ENCODE results near the gene C16orf87. TPM values are rescaled to one million over a fixed set of nuclear protein-coding genes. Genes with fewer than 3 reads are reported as not detected.
A peak's percentile ranks its signal among the peaks of the same experiment; 100 is the strongest.

C16orf87 gene
- total RNA-seq, 1 donor from 2014 or later = 40.8 TPM

DNA sequence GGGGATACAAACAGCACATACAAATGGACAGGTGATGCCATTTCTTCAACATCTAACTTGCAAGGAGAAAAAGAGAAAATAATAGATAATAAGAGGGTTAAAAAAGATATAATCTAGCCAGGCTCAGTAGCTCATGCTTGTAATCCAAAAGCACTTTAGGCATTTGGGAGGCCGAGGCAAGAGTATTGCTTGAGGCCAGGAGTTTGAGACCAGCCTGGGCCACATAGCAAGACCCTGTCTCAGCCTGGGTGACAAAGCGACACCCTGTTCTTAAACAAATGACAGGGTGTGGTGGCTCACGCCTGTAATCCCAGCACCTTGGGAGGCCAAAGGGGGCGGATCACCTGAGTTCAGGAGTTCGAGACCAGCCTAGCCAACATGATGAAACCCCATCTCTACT is 19.3 kb downstream of the C16orf87 start:
- no peak for DNase-seq (ENCODE audit: low spot score)
- intact Hi-C loops (cut with micrococcal nuclease) = loop anchor here (2.0 to 5.0 kb wide), 2 partner anchors 21 to 1421 kb away; no protein-coding TSS in a partner anchor
- H3K36me3 Mint-ChIP-seq (ENCODE audit: low read depth) = peaks cover 52% of the 10 kb centered on the region
- peaks cover 19% of the 10 kb centered on the region for H3K9me3 Mint-ChIP-seq
- no peak overlapping the region for H3K27ac Mint-ChIP-seq
- peaks cover 48% of the 10 kb centered on the region for H3K4me1 Mint-ChIP-seq (ENCODE audit: low read depth)
- no peaks in the 10 kb centered on the region for H3K27me3 Mint-ChIP-seq (ENCODE audit: insufficient read depth)
- no peak overlapping the region for H3K4me3 Mint-ChIP-seq

DNA sequence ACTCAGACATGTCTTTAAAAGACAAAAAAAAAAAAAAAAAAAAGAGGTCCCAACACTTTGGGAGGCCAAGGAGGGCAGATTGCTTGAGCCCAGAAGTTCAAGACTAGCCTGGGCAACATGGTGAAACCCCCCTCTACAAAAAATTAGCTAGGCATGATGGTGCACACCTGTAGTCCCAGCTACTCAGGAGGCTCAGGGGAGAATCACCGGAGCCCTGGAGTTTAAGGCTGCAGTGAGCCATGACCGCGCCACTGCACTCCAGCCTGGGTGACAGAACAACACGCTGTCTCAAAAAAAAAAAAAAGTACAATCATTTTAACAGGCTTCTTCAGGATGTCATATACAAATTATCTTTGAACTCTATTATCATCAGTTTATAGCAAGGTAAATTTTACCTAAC is 22.0 kb downstream of the C16orf87 start:
- Mint-ChIP-seq H3K27ac (no peak overlapping the region), H3K9me3 (peaks cover 10% of the 10 kb centered on the region), H3K4me1 (ENCODE audit: low read depth) (peaks cover 24% of the 10 kb centered on the region), H3K36me3 (ENCODE audit: low read depth) (peaks cover 41% of the 10 kb centered on the region), H3K4me3 (no peak overlapping the region), H3K27me3 (ENCODE audit: insufficient read depth) (no peaks in the 10 kb centered on the region)
- intact Hi-C loops (cut with micrococcal nuclease) = no loop called here
- no peak for DNase-seq (ENCODE audit: low spot score)

DNA sequence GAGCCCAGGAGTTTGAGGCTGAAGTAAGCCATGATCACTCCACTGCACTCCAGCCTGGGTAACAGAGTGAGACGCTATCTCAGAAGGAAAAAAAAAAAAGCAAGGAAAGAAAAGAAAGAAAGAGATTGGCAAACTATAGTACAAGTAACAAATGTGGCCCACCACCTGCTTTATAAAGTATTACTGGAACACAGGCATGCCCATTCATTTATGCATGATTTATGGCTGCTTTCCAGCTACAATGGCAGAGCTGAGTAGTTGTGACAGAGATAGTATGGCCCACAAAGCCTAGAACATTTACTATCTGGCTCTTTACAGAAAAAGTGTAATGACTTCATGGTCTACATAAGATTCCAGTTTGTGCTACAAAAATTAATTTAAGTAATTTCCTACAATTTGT is 23.6 kb downstream of the C16orf87 start:
- Mint-ChIP-seq H3K4me1 (ENCODE audit: low read depth) (peaks cover 18% of the 10 kb centered on the region), H3K27me3 (ENCODE audit: insufficient read depth) (no peaks in the 10 kb centered on the region), H3K9me3 (no peaks in the 10 kb centered on the region), H3K4me3 (no peak overlapping the region), H3K27ac (no peak overlapping the region), H3K36me3 (ENCODE audit: low read depth) (peaks cover 36% of the 10 kb centered on the region)
- intact Hi-C loops (cut with micrococcal nuclease) = no loop called here
- no peak for DNase-seq (ENCODE audit: low spot score)

DNA sequence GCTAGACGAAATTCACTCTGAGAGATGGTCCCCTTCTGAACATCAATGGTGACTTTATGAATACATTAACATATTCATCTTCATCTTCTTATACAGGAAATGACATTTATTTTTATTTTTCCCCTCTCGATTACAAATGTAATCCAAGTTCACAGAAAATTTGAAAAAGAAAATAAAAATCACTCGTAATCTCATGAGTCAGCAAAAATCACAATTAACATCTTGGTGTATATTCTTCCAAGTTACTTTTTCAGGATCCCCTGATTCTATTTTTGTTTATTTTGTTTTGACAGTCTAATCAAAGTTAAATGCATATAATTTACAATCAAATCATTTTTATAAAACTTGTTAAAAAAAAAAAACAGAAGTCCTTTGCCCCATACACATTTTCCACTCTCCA is 27.6 kb downstream of the C16orf87 start:
- H3K36me3 Mint-ChIP-seq (ENCODE audit: low read depth) = peaks cover 37% of the 10 kb centered on the region
- no peak overlapping the region for H3K4me3 Mint-ChIP-seq
- H3K27ac Mint-ChIP-seq = peak overlapping the region; percentile 62
- H3K9me3 Mint-ChIP-seq = no peaks in the 10 kb centered on the region
- H3K27me3 Mint-ChIP-seq (ENCODE audit: insufficient read depth) = no peaks in the 10 kb centered on the region
- no peak for DNase-seq (ENCODE audit: low spot score)
- intact Hi-C loops (cut with micrococcal nuclease) = loop anchor here (5.0 kb wide), 1 partner anchor 131 kb away; no protein-coding TSS in a partner anchor
- peaks cover 22% of the 10 kb centered on the region for H3K4me1 Mint-ChIP-seq (ENCODE audit: low read depth)

DNA sequence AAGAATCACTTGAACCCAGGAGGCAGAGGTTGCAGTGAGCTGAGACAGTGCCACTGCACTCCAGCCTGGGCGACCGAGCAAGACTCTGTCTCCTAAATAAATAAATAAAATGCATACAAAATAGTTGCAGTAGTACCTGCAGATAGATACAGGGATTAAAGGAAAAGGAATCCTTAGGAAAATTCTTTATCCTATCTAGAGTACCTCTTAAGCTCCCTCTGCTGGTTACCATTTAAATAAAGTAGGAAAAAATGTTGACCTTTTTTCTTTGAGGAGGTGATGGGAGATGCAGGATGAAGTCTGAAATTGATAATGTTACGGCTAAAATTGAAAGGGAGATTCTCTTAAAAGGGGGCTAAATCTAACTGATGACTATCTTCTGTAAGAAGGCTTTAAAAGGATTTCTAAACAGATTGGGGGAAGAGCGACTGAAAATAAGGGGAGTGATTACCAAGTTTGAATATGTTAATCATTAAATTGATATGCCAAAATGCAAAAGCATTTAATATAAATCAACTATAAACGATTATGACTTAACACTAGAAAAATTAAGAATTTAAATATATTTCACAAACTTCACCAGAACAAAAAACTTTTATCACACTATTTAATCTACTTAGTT is 29.4 kb downstream of the C16orf87 start:
- peaks cover 35% of the 10 kb centered on the region for H3K36me3 Mint-ChIP-seq (ENCODE audit: low read depth)
- peaks cover 4% of the 10 kb centered on the region for H3K9me3 Mint-ChIP-seq
- intact Hi-C loops (cut with micrococcal nuclease) = loop anchor here (5.0 kb wide), 1 partner anchor 129 kb away; no protein-coding TSS in a partner anchor
- H3K4me3 Mint-ChIP-seq = no peak overlapping the region
- peak overlapping the region; percentile 62 for H3K27ac Mint-ChIP-seq
- H3K27me3 Mint-ChIP-seq (ENCODE audit: insufficient read depth) = no peaks in the 10 kb centered on the region
- no peak for DNase-seq (ENCODE audit: low spot score)
- peaks cover 17% of the 10 kb centered on the region for H3K4me1 Mint-ChIP-seq (ENCODE audit: low read depth)

DNA sequence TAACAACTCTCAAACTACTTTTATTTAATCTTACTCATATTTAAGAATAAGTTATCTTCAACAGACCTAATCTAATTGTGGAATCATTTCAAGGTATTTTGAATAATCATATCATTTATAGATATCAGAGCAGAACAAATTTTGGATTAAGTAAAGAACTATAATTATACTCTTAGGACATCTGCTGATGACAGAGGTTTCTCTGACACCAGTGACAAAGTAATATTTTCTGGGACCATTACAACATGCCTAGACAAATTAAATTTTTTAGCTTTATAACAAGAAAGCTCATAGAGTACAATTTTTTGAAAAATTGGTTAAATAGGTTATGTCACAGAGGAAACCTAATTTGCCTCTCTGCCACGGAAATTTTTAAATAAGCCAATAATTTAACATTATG is 30.5 kb downstream of the C16orf87 start:
- intact Hi-C loops (cut with micrococcal nuclease) = loop anchor here (5.0 kb wide), 1 partner anchor 128 kb away; no protein-coding TSS in a partner anchor
- Mint-ChIP-seq H3K4me3 (no peak overlapping the region), H3K9me3 (peaks cover 6% of the 10 kb centered on the region), H3K27me3 (ENCODE audit: insufficient read depth) (no peaks in the 10 kb centered on the region), H3K4me1 (ENCODE audit: low read depth) (peaks cover 17% of the 10 kb centered on the region), H3K36me3 (ENCODE audit: low read depth) (peaks cover 38% of the 10 kb centered on the region), H3K27ac (no peak overlapping the region)
- no peak for DNase-seq (ENCODE audit: low spot score)

DNA sequence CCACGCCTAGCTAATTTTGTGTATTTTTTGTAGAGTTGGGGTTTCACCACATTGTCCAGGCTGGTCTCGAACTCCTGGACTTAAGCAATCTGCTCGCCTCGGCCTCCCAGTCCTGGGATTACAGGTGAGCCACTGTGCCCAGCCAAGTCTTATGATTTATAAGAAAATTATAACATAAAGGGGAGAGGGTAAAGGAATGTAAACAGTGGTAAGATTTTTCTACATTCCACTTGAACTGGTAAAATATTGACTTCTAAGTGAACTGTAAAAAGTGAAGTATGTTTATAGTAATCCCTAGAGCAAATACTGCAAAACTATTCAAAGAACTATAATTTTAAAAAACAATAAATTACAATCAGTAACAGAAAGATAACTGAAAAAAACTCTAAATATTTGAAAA is 33.5 kb downstream of the C16orf87 start:
- Mint-ChIP-seq H3K27ac (no peak overlapping the region), H3K9me3 (peaks cover 25% of the 10 kb centered on the region), H3K36me3 (ENCODE audit: low read depth) (peaks cover 36% of the 10 kb centered on the region), H3K4me1 (ENCODE audit: low read depth) (peaks cover 5% of the 10 kb centered on the region), H3K27me3 (ENCODE audit: insufficient read depth) (no peaks in the 10 kb centered on the region), H3K4me3 (no peak overlapping the region)
- intact Hi-C loops (cut with micrococcal nuclease) = loop anchor here (10.0 kb wide), 1 partner anchor 667 kb away; the partner anchor contains the start of genes ITFG1 and PHKB
- DNase-seq (ENCODE audit: low spot score) = no peak

DNA sequence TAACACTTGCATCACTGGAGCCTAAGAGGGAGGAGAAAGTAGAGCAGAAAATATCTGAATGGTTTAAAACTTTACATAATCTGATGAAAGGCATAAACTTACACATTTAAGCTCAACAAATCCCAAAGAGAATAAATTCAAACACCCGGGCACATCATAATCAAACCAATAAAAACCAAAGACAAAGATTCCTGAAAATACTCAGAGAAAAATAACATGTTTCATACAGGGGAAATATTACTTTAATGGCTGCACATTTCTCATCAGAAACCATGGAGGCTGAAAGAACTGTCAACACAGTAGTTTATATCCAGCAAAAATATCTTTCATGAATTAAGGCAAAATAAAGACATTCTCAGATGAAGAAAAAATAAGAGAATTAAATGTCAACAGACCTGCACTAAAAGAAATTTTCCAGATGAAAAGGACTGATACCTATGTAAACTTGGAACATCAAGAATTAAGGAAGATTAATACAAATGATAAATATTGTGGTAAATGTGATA is 34.2 kb downstream of the C16orf87 start:
- no peaks in the 10 kb centered on the region for H3K27me3 Mint-ChIP-seq (ENCODE audit: insufficient read depth)
- no peak overlapping the region for H3K4me3 Mint-ChIP-seq
- peaks cover 38% of the 10 kb centered on the region for H3K36me3 Mint-ChIP-seq (ENCODE audit: low read depth)
- peaks cover 5% of the 10 kb centered on the region for H3K4me1 Mint-ChIP-seq (ENCODE audit: low read depth)
- no peak for DNase-seq (ENCODE audit: low spot score)
- intact Hi-C loops (cut with micrococcal nuclease) = loop anchor here (10.0 kb wide), 1 partner anchor 668 kb away; the partner anchor contains the start of genes ITFG1 and PHKB
- no peak overlapping the region for H3K27ac Mint-ChIP-seq
- peaks cover 25% of the 10 kb centered on the region for H3K9me3 Mint-ChIP-seq

DNA sequence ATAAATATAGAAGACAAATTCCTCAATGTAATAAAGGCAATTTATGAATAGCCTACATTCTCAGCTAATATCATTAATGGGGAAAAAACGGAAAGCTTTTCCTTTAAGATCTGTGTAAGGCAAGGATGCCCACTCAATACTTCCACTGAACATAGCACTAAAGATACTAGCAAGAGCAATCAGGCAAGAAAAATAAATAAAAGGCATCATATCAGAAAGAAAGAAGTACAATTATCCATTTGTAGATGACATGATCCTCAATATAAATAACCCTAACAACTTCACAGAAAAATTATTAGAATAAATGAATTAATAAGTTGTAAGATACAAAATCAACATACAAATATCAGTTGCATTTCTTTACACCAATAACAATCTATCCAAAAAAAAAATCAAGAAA is 37.1 kb downstream of the C16orf87 start:
- DNase-seq (ENCODE audit: low spot score) = no peak
- H3K27me3 Mint-ChIP-seq (ENCODE audit: insufficient read depth) = no peaks in the 10 kb centered on the region
- no peak overlapping the region for H3K27ac Mint-ChIP-seq
- H3K36me3 Mint-ChIP-seq (ENCODE audit: low read depth) = peaks cover 33% of the 10 kb centered on the region
- intact Hi-C loops (cut with micrococcal nuclease) = loop anchor here (10.0 kb wide), 1 partner anchor 671 kb away; the partner anchor contains the start of genes ITFG1 and PHKB
- no peak overlapping the region for H3K4me3 Mint-ChIP-seq
- H3K9me3 Mint-ChIP-seq = peaks cover 25% of the 10 kb centered on the region
- peaks cover 14% of the 10 kb centered on the region for H3K4me1 Mint-ChIP-seq (ENCODE audit: low read depth)

DNA sequence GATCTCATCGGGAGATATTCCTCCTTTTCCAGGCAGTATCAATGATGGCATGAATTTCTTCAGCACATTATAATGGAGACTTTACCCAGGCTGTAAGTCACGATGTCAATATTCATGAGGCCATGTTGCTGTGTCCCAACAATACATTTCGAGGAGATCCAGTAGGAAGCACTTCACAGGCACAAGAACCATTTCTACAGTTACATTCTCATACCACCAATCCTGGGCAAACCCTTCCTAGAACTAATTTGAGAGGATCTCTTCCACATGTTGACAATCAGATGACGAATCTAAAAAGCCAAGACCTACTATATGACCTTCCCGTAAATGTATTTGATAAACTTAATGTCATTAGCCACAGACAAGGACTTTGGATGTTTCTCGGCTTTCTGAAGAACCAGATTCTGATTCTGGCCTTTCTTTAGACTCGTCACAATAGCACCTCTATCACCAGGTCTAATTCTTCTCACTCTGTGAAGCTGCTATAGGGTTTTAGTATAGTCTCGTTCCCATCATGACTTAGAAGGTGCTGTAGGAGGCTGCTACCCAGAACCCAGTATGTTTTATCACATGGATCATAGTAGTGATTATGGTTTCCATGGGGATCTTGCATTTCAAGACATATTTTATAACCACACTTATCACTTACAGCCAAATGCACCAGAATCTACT is 40.2 kb downstream of the C16orf87 start:
- Mint-ChIP-seq H3K27ac (peak overlapping the region; percentile 59), H3K9me3 (peaks cover 29% of the 10 kb centered on the region), H3K36me3 (ENCODE audit: low read depth) (peaks cover 23% of the 10 kb centered on the region), H3K4me1 (ENCODE audit: low read depth) (peaks cover 19% of the 10 kb centered on the region), H3K27me3 (ENCODE audit: insufficient read depth) (peaks cover 4% of the 10 kb centered on the region), H3K4me3 (peak overlapping the region; percentile 61)
- no peak for DNase-seq (ENCODE audit: low spot score)
- intact Hi-C loops (cut with micrococcal nuclease) = loop anchor here (1.0 to 10.0 kb wide), 3 partner anchors 22 to 674 kb away; partner anchors contain the start of genes ITFG1, ORC6, PHKB and VPS35

DNA sequence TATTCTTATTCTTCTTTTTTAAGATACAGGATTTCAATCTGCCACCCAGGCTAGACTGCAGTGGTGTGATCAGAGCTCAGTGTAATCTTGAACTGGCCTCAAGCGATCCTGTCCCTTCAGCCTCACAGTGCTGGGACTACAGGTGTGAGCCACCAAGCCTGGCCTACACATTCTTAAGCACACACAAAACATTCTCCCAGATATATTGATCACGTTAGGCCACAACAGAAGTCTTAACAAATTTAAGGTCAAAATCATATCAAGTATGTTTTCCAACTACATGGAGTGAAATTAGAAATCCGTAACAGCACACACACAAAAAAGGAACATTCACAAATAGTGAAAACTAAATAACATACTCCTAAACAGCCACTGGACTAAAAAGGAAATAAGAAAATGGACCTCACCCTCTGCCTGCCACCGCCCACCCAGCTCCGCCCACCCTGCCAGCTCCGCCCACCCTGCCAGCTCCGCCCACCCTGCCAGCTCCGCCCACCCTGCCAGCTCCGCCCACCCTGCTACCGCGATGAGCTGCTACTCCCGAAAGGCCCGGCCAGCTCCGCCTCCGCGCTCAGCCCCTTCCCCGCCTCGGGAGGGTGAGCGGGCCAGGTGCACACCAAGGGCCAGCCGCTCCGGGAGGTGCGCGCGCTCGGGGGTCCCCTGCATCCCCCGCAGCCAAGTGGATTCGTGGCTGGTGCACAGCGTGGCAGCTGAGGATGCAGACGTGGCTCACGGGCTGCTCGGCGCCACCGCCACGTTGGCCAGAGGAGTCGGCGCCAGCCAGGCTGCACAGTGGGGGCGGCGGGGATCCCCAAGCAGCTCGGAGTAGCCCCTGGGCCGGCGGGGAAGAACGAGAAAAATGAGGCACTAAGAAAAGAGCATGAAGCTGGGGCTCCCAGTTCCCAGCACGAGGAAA is 41.2 kb downstream of the C16orf87 start:
- intact Hi-C loops (cut with micrococcal nuclease) = loop anchor here (1.0 to 10.0 kb wide), 5 partner anchors 23 to 675 kb away; partner anchors contain the start of genes C16orf87, GPT2, ITFG1 and ORC6
- H3K36me3 Mint-ChIP-seq (ENCODE audit: low read depth) = peaks cover 14% of the 10 kb centered on the region
- H3K9me3 Mint-ChIP-seq = peaks cover 21% of the 10 kb centered on the region
- DNase-seq (ENCODE audit: low spot score) = peak; percentile 79
- H3K4me3 Mint-ChIP-seq = peak overlapping the region; percentile 61
- H3K4me1 Mint-ChIP-seq (ENCODE audit: low read depth) = peaks cover 22% of the 10 kb centered on the region
- peaks cover 4% of the 10 kb centered on the region for H3K27me3 Mint-ChIP-seq (ENCODE audit: insufficient read depth)
- peak overlapping the region; percentile 59 for H3K27ac Mint-ChIP-seq

DNA sequence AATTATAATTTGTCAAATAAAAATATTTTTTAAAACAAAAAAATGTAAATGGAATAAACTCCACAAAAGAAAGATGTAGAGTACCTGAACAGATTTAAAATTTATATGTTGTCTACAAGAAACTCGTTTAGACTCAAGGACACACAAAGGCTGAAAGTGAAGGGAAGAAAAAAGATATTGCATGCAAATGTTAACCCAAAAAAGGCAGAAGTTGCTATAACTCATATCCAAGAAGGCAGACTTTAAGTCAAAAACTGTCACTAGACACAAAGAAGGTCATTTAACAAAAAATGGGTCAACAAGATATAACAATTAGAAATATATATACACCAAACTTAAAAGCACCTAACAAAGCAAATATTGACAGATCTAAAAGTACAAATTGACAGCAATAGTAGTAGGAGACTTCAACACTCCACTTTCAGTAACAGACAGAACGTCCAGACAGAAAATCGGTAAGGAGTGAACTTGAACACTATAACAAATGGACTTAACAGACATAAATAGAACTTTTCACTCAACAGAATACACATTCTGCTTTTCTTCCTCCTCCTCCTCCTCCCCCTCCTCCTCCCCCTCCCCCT is 42.0 kb downstream of the C16orf87 start:
- Mint-ChIP-seq H3K27me3 (ENCODE audit: insufficient read depth) (peaks cover 4% of the 10 kb centered on the region), H3K9me3 (peaks cover 16% of the 10 kb centered on the region), H3K4me3 (no peak overlapping the region), H3K36me3 (ENCODE audit: low read depth) (peaks cover 10% of the 10 kb centered on the region), H3K4me1 (ENCODE audit: low read depth) (peaks cover 25% of the 10 kb centered on the region), H3K27ac (no peak overlapping the region)
- intact Hi-C loops (cut with micrococcal nuclease) = loop anchor here (1.0 to 5.0 kb wide), 2 partner anchors 42 to 93 kb away; partner anchors contain the start of genes C16orf87 and GPT2
- no peak for DNase-seq (ENCODE audit: low spot score)

All from activated T-helper 1 cell treated with anti-CD3 and anti-CD28 coated beads, Interleukin-12 subunit alpha, Interleukin-12 subunit beta, Interleukin-2, Interleukin-4 antibody, amounts not matched to agents 30 ng/mL and 10 ng/mL and 1 ng/mL, durations not matched to agents 14 hours and 24 hours and 36 hours (primary cell).